BJ (cell line): ENCODE data around the gene PDZD2. TPM values are rescaled to one million over a fixed set of nuclear protein-coding genes. Genes with fewer than 3 reads are reported as not detected.

ENCODE experiments used
- CTCF ChIA-PET: fragments of 350-600 bp; formaldehyde crosslinking; extraction: SDS; loops from one replicate; lab custom pipeline; 2021; ENCODE audit warnings: antibody characterized with exemption, inconsistent platforms; lab: Yijun Ruan, JAX
- POLR2A ChIA-PET: fragments of 300-600 bp; sonication (Branson Sonifier 250); formaldehyde crosslinking; extraction: SDS; loops from one replicate; lab custom pipeline; 2021; ENCODE audit warnings: antibody characterized with exemption; lab: Charles Lee
- DNase-seq: peaks from one replicate; pipeline ENCODE4 v3.0.0-alpha.2; 2011; ENCODE audit warnings: low read depth
- H3K27me3 ChIP-seq: 2 replicates; pipeline ENCODE4 v1.6.0; 2011; ENCODE audit warnings: low read length; ENCODE audit not compliant: control insufficient read depth, insufficient read depth
- H3K36me3 ChIP-seq: 2 replicates; pipeline ENCODE4 v1.5.1; 2011; ENCODE audit warnings: low read length; ENCODE audit not compliant: control insufficient read depth, insufficient read depth
- H3K4me3 ChIP-seq: 2 replicates; pipeline ENCODE4 v1.5.1; 2011; ENCODE audit warnings: low read depth, mild to moderate bottlenecking, control low read depth, low read length
- CTCF ChIP-seq: IDR thresholded peaks from 2 replicates; pipeline ENCODE4 v1.5.1; 2011; ENCODE audit warnings: low read depth, mild to moderate bottlenecking, control low read depth, inconsistent platforms, low read length, moderate library complexity; ENCODE audit not compliant: insufficient read depth
- polyA plus RNA-seq: library from polyadenylated mRNA; depleted of rRNA; stranded (reverse); fragments of >200 nt; gene quantifications from 2 replicates; pipeline ENCODE4 v1.2.3, GENCODE V29; 2011

The PDZD2 gene
- polyA plus RNA-seq, 1 experiment, result 0.06 TPM

- H3K4me3 ChIP-seq, result no peak overlapping the region
- CTCF ChIA-PET, result no interaction called here
- POLR2A ChIA-PET, result no interaction called here
- TF ChIP-seq CTCF, result no peak
- peaks cover 4% of the 10 kb centered on the region; the same call in 1 of the 2 replicates for H3K27me3 ChIP-seq
- no peak for DNase-seq
- H3K36me3 ChIP-seq, result no peaks in the 10 kb centered on the region
These were observed 255.2 kb downstream of the PDZD2 start for GRCh38 chr5:31894141-31894540.

GRCh38 chr5:31895199-31895820 is 256.4 kb downstream of the PDZD2 start:
- TF ChIP-seq CTCF, result no peak
- no peak for DNase-seq
- Histone ChIP-seq H3K27me3 (peaks cover under 1% of the 10 kb centered on the region; the same call in 1 of the 2 replicates), H3K36me3 (no peaks in the 10 kb centered on the region), H3K4me3 (no peak overlapping the region)
- POLR2A ChIA-PET, result no interaction called here
- CTCF ChIA-PET, result interaction anchor here (0.5 to 1.6 kb wide), 2 partner anchors 78 to 181 kb away, joined by 3 read pairs; no protein-coding TSS in a partner anchor

GRCh38 chr5:31898036-31898632 is 259.2 kb downstream of the PDZD2 start:
- CTCF ChIA-PET, result interaction anchor here (0.9 kb wide), 2 partner anchors 9 to 178 kb away, joined by 4 read pairs; no protein-coding TSS in a partner anchor
- Histone ChIP-seq H3K27me3 (peaks cover 1% of the 10 kb centered on the region; the same call in 1 of the 2 replicates), H3K4me3 (no peak overlapping the region), H3K36me3 (no peaks in the 10 kb centered on the region)
- TF ChIP-seq CTCF, result no peak
- DNase-seq, result no peak
- POLR2A ChIA-PET, result no interaction called here

GRCh38 chr5:31900296-31900865 is 261.4 kb downstream of the PDZD2 start:
- ChIA-PET POLR2A (no interaction called here), CTCF (no interaction called here)
- H3K27me3 ChIP-seq, result peaks cover 1% of the 10 kb centered on the region; the same call in 1 of the 2 replicates
- no peak overlapping the region for H3K4me3 ChIP-seq
- no peak for TF ChIP-seq CTCF
- DNase-seq, result no peak
- no peaks in the 10 kb centered on the region for H3K36me3 ChIP-seq

- Histone ChIP-seq H3K36me3 (no peaks in the 10 kb centered on the region), H3K4me3 (no peak overlapping the region), H3K27me3 (peaks cover 1% of the 10 kb centered on the region; the same call in 1 of the 2 replicates)
- ChIA-PET CTCF (no interaction called here), POLR2A (no interaction called here)
- no peak for TF ChIP-seq CTCF
- DNase-seq, result no peak
These were observed 263.0 kb downstream of the PDZD2 start for GRCh38 chr5:31901807-31902530.
